Natural killer cell (primary cell): ENCODE results near the gene SLC44A3. TPM values are rescaled to one million over a fixed set of nuclear protein-coding genes. Genes with fewer than 3 reads are reported as not detected.

Experiments
- ATAC-seq, 3 donors: fragments of 150-1000 bp in 2 of 3; fragments of 200-7000 bp in 1 of 3; cut with Tn5 transposase; 1 replicate in 1 of 3; 2 replicates in 2 of 3; pipeline ENCODE4 v1.10.0; 2021; ENCODE audit warnings: mild to moderate bottlenecking in 2 of 3, moderate library complexity in 2 of 3
- DNase-seq, 2 donors: peaks; one replicate each; pipeline versions ENCODE4 v3.0.0 to v3.0.0-alpha.2; 2013 to 2021; ENCODE audit warnings: mixed read lengths in 1 of 2
- H3K27ac ChIP-seq: one replicate; pipeline ENCODE4 v1.5.1; 2013; ENCODE audit warnings: mild to moderate bottlenecking, low read length
- H3K27me3 ChIP-seq: one replicate; pipeline ENCODE4 v1.6.1; 2013; ENCODE audit warnings: low read length; ENCODE audit not compliant: control insufficient read depth, insufficient read depth
- H3K36me3 ChIP-seq: one replicate; pipeline ENCODE4 v1.6.1; 2013; ENCODE audit warnings: low read length; ENCODE audit not compliant: control insufficient read depth, insufficient read depth
- H3K4me1 ChIP-seq: one replicate; pipeline ENCODE4 v1.6.1; 2013; ENCODE audit warnings: low read length; ENCODE audit not compliant: control insufficient read depth, insufficient read depth
- H3K4me3 ChIP-seq: one replicate; pipeline ENCODE4 v1.5.1; 2013; ENCODE audit warnings: low read length
- H3K9me3 ChIP-seq: one replicate; pipeline ENCODE4 v1.6.1; 2013; ENCODE audit warnings: low read length; ENCODE audit not compliant: control insufficient read depth, insufficient read depth
- H3K27ac Mint-ChIP-seq, 2 donors: one replicate each; pipeline ENCODE4 v1.8.0; 2022; ENCODE audit warnings: mild to moderate bottlenecking in 2 of 2, mixed read lengths in 2 of 2, moderate library complexity in 1 of 2
- H3K27me3 Mint-ChIP-seq, 2 donors: one replicate each; pipeline ENCODE4 v1.8.0; 2022; ENCODE audit warnings: low read depth in 2 of 2, mixed read lengths in 2 of 2
- H3K36me3 Mint-ChIP-seq: one replicate; pipeline ENCODE4 v1.8.0; 2022; ENCODE audit warnings: mixed read lengths
- H3K4me1 Mint-ChIP-seq, 2 donors: one replicate each; pipeline ENCODE4 v1.8.0; 2022; ENCODE audit warnings: mixed read lengths in 2 of 2
- H3K4me3 Mint-ChIP-seq: one replicate; pipeline ENCODE4 v1.8.0; 2022; ENCODE audit warnings: mild to moderate bottlenecking, moderate library complexity, mixed read lengths
- H3K9me3 Mint-ChIP-seq, 2 donors: one replicate each; pipeline ENCODE4 v1.8.0; 2022; ENCODE audit warnings: mixed read lengths in 2 of 2
- WGBS: methylation state at CpG from one replicate; pipeline ENCODE4 v1.1.7; 2013; ENCODE audit warnings: missing lambda C conversion rate; ENCODE audit not compliant: insufficient coverage; 5-methylcytosine and 5-hydroxymethylcytosine counted together
- intact Hi-C: fragments of 100-400 bp; cut with micrococcal nuclease; formaldehyde crosslinking; loops from one replicate; pipeline ENCODE4 v1.14.2; 2022
- total RNA-seq, 4 donors: library from RNA; stranded (reverse); fragments of 120-200 nt in 1 of 4; gene quantifications; one replicate each; pipeline versions ENCODE4 v1.2.3 to v1.2.4, GENCODE V29; 2013 to 2022
- TF ChIP-seq, protein P1 (sequence below): fragments of 200-600 bp; IDR thresholded peaks from one replicate; pipeline ENCODE4 v1.8.0; 2022; ENCODE audit warnings: antibody characterized with exemption

The SLC44A3 gene
- total RNA-seq, 3 donors from 2014 or later (not counting 1 experiment from before 2014, with no cell fraction given), result 0.58 TPM; not detected in 2

DNA sequence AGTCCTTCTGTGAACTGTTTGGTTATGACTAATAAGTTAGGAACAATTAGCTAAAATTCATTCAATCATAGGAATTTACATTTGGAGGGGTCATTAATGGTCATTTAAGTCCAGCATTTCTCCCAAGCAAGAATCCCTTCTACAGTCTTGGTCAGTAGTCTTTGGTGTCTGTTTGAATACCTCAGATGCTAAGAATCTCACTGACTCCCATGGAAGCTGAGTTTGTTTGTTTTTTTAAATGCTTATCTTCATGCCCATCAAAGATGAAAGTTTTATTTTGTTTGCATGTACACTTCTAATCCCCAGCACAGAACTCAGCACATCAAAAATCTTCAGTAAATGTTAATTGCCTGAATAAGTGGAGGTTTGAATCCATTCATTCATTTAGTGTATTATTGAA is 41.3 kb upstream of the SLC44A3 start:
- H3K4me1 ChIP-seq, result no peaks in the 10 kb centered on the region
- Mint-ChIP-seq H3K9me3 (no peaks in the 10 kb centered on the region), H3K4me3 (no peak overlapping the region), H3K4me1 (no peaks in the 10 kb centered on the region), H3K27me3 (peaks cover 20 to 38% of the 10 kb centered on the region in 2 donors), H3K36me3 (no peaks in the 10 kb centered on the region), H3K27ac (no peak overlapping the region)
- no peak overlapping the region for H3K27ac ChIP-seq
- no peaks in the 10 kb centered on the region for H3K27me3 ChIP-seq
- no peak overlapping the region for H3K4me3 ChIP-seq
- ATAC-seq (no peak), DNase-seq (no peak)
- peaks cover 5% of the 10 kb centered on the region for H3K9me3 ChIP-seq
- TF ChIP-seq, protein P1, sequence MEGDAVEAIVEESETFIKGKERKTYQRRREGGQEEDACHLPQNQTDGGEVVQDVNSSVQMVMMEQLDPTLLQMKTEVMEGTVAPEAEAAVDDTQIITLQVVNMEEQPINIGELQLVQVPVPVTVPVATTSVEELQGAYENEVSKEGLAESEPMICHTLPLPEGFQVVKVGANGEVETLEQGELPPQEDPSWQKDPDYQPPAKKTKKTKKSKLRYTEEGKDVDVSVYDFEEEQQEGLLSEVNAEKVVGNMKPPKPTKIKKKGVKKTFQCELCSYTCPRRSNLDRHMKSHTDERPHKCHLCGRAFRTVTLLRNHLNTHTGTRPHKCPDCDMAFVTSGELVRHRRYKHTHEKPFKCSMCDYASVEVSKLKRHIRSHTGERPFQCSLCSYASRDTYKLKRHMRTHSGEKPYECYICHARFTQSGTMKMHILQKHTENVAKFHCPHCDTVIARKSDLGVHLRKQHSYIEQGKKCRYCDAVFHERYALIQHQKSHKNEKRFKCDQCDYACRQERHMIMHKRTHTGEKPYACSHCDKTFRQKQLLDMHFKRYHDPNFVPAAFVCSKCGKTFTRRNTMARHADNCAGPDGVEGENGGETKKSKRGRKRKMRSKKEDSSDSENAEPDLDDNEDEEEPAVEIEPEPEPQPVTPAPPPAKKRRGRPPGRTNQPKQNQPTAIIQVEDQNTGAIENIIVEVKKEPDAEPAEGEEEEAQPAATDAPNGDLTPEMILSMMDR, result no peak
- no peaks in the 10 kb centered on the region for H3K36me3 ChIP-seq
- intact Hi-C loops, result no loop called here

DNA sequence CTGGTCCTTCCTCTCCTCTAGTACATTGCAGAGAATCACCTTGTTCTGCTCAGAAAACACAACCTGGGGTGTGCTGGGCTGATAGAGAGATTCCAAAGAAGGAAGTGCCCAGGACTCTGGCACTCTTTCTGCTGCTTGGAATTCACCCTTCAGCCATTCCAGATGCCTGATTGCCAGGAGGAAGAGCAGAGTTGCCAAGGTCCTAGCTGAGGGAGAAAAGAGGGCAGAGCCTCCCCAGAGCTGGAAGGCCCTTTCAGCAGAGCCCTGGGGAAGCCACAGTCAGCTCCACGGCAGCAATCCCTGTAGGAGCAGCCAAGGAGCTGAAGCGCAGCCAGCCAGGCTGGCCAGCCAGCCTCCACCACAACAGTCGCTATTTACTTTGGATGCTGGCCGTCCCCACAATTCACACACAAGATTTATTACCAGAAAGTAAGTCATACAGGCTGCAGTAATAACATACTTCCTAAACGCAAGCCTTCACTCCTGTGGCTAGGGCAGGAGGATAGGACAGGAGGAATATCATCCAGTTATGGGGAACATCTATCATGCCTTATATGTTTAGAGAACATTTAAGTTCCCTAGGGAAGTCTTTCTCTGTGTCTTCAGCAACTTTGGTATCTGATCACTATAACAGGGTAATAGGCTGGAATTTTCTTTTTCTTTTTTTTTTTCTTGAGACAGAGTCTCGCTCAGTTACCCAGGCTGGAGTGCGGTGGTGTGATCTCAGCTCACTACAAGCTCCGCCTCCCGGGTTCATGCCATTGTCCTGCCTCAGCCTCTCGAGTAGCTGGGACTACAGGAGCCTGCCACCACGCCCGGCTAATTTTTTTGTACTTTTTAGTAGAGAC is 36.6 kb upstream of the SLC44A3 start:
- intact Hi-C loops, result no loop called here
- H3K9me3 Mint-ChIP-seq, result no peaks in the 10 kb centered on the region
- ATAC-seq, result no peak
- Histone ChIP-seq H3K27ac (no peak overlapping the region), H3K36me3 (no peaks in the 10 kb centered on the region), H3K27me3 (no peaks in the 10 kb centered on the region), H3K4me3 (no peak overlapping the region), H3K4me1 (no peaks in the 10 kb centered on the region), H3K9me3 (no peaks in the 10 kb centered on the region)
- no peak overlapping the region for H3K4me3 Mint-ChIP-seq
- peaks cover 26 to 42% of the 10 kb centered on the region in 2 donors for H3K27me3 Mint-ChIP-seq
- no peaks in the 10 kb centered on the region for H3K36me3 Mint-ChIP-seq
- no peaks in the 10 kb centered on the region for H3K4me1 Mint-ChIP-seq
- H3K27ac Mint-ChIP-seq, result no peak overlapping the region
- DNase-seq, result no peak
- WGBS, result 73% methylated on average over 11 of the region's 12 CpGs
- TF ChIP-seq, protein P1, result no peak

DNA sequence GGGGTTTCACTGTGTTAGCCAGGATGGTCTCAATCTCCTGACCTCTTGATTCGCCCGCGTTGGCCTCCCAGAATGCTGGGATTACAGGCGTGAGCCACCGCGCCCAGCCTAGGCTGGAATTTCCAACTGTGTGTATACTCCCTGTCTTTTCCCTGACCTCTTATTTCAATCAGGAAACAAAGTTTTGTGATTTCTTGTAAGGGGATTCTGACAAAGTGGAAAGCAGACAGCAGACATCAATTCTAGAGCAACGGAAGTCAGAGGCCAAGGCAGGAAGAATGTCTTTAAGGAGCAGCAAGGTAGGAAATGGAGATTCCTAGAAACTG is 36.0 kb upstream of the SLC44A3 start:
- TF ChIP-seq, protein P1, result no peak
- Histone ChIP-seq H3K36me3 (no peaks in the 10 kb centered on the region), H3K27me3 (no peaks in the 10 kb centered on the region), H3K4me1 (no peaks in the 10 kb centered on the region), H3K4me3 (no peak overlapping the region), H3K9me3 (no peaks in the 10 kb centered on the region), H3K27ac (no peak overlapping the region)
- no peak overlapping the region for H3K27ac Mint-ChIP-seq
- no peaks in the 10 kb centered on the region for H3K9me3 Mint-ChIP-seq
- no peak for ATAC-seq
- 92% methylated on average over 7 of the region's 7 CpGs for WGBS
- no peaks in the 10 kb centered on the region for H3K4me1 Mint-ChIP-seq
- H3K36me3 Mint-ChIP-seq, result no peaks in the 10 kb centered on the region
- H3K4me3 Mint-ChIP-seq, result no peak overlapping the region
- peaks cover 30 to 43% of the 10 kb centered on the region in 2 donors for H3K27me3 Mint-ChIP-seq
- intact Hi-C loops, result no loop called here
- DNase-seq, result no peak

DNA sequence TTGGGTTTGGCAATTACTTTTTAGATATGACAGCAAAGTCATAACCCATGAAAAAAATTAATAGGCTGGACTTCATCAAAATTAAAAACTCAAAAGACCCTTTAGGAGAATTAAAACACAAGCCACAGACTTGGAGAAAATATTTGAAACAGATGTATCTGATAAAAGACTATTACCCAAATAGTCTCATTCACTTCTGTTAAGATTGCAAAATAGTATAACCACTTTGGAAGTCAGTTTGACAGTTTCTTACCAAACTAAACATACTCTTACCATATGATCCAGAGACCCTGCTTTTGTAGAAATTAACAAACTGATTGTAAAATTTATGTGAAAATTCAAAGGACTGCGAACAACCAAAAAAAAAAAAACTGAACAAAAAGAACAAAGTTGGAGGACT is 32.5 kb upstream of the SLC44A3 start:
- TF ChIP-seq, protein P1, result no peak
- Histone ChIP-seq H3K4me3 (no peak overlapping the region), H3K4me1 (no peaks in the 10 kb centered on the region), H3K27me3 (no peaks in the 10 kb centered on the region), H3K36me3 (no peaks in the 10 kb centered on the region), H3K27ac (no peak overlapping the region), H3K9me3 (no peaks in the 10 kb centered on the region)
- no peak for ATAC-seq
- no peak overlapping the region for H3K27ac Mint-ChIP-seq
- peaks cover 20 to 25% of the 10 kb centered on the region in 2 donors for H3K27me3 Mint-ChIP-seq
- no peaks in the 10 kb centered on the region for H3K36me3 Mint-ChIP-seq
- H3K4me3 Mint-ChIP-seq, result no peak overlapping the region
- DNase-seq, result no peak
- intact Hi-C loops, result no loop called here
- H3K9me3 Mint-ChIP-seq, result no peaks in the 10 kb centered on the region
- H3K4me1 Mint-ChIP-seq, result no peaks in the 10 kb centered on the region
- no CpG with 5 or more reads among the region's 1 CpG for WGBS
